Pancreas (tissue), 10 donors: ENCODE data around the gene RNF8. TPM values are rescaled to one million over a fixed set of nuclear protein-coding genes. Genes with fewer than 3 reads are reported as not detected.
"Not testable (repeated sequence)": the region's sequence is repeated elsewhere in the genome, so short reads cannot be mapped to it uniquely, and the experiment has no call there.

ENCODE experiments used
- ATAC-seq, 4 donors: fragments of 200-7000 bp; cut with Tn5 transposase; one replicate each; pipeline versions ENCODE4 v1.8.0 to v1.9.1; 2020; ENCODE audit warnings: mild to moderate bottlenecking in 4 of 4, moderate library complexity in 4 of 4
- DNase-seq, 6 donors: peaks; one replicate each; pipeline ENCODE4 v3.0.0-alpha.2; 2020
- FAIRE-seq: peaks from 2 replicates; lab custom pipeline; 2012; peaks lifted over from hg19 to GRCh38; lab: Jason Lieb, UNC
- H3K27ac ChIP-seq, 4 donors: fragments of 200-600 bp; sonication (generic); 1 replicate in 3 of 4; 2 replicates in 1 of 4; pipeline versions ENCODE4 v1.5.0 to v1.8.0; 2020
- H3K27me3 ChIP-seq, 4 donors: fragments of 200-600 bp; one replicate each; pipeline ENCODE4 v1.8.0; 2021
- H3K36me3 ChIP-seq, 3 donors: fragments of 200-600 bp; sonication (generic) in 1 of 3; one replicate each; pipeline versions ENCODE4 v1.5.0 to v1.8.0; 2020 to 2021
- H3K4me1 ChIP-seq, 3 donors: fragments of 200-600 bp; one replicate each; pipeline ENCODE4 v1.8.0; 2021
- H3K4me3 ChIP-seq, 4 donors: fragments of 200-600 bp; sonication (generic) in 2 of 4; one replicate each; pipeline versions ENCODE4 v1.5.0 to v1.8.0; 2020 to 2021
- H3K9me3 ChIP-seq, 4 donors: fragments of 200-600 bp; one replicate each; pipeline ENCODE4 v1.8.0; 2021
- CTCF ChIP-seq, 4 donors: fragments of 200-600 bp; sonication (generic) in 3 of 4; IDR thresholded peaks; one replicate each; pipeline versions ENCODE4 v1.5.0 to v1.8.0; 2021; ENCODE audit warnings: antibody characterized with exemption in 4 of 4
- WGBS, 2 donors: extraction: QIAGEN DNeasy Blood & Tissue Kit; methylation state at CpG; one replicate each; pipeline ENCODE4 v1.1.7; 2013; 5-methylcytosine and 5-hydroxymethylcytosine counted together
- intact Hi-C, 3 donors: fragments of 100-400 bp; cut with DNase I; formaldehyde crosslinking; loops; one replicate each; pipeline versions ENCODE4 v1.11.1 to v1.14.2; 2022
- polyA plus RNA-seq, 2 donors: library from polyadenylated mRNA; stranded (reverse); fragments of 200-250 nt; gene quantifications; one replicate each; pipeline ENCODE4 v1.2.3, GENCODE V29; 2013
- total RNA-seq, 6 donors: library from RNA; stranded (reverse); fragmentation: NEBNext Ultra II Directional in 4 of 6; extraction: Animal tissue kit (Norgen Biotek cat#: 25700) in 4 of 6; gene quantifications; one replicate each; pipeline versions ENCODE4 v1.2.1 to v1.2.4, GENCODE V29; 2021 to 2023
- donor health status: healthy with polysubstance abuse.
- donor health status: DM: no; HTN: no; CAD: no; lungs with moderate emphysema.
- donor health status: DM: no; HTN: no; CAD: no.
- donor health status: control.
- donor health status: control.
- donor health status: Bipolar disorder and iron deficiency.
- donor health status: DM: yes; HTN: yes; CAD: no.
- donor health status: DM: no; HTN: no; CAD: no.
- donor health status: DM: no; HTN: no; CAD: no.
- donor health status: DM: yes; HTN: yes; CAD: no.

The RNF8 gene
- total and polyA plus RNA-seq, 8 donors, result 3.9 to 8.5 (median 5.9) TPM

GRCh38 chr6:37338745-37339255 is 15.0 kb upstream of the RNF8 start:
- Histone ChIP-seq H3K9me3 (no peaks in the 10 kb centered on the region), H3K36me3 (no peaks in the 10 kb centered on the region), H3K4me3 (no peak overlapping the region), H3K27me3 (no peaks in the 10 kb centered on the region), H3K4me1 (no peaks in the 10 kb centered on the region), H3K27ac (no peak overlapping the region)
- no peak for DNase-seq
- ATAC-seq, result no peak
- intact Hi-C loops, result no loop called here
- no peak for TF ChIP-seq CTCF (IDR thresholded peaks at IDR 0.05)
- WGBS, 2 donors, result 99% methylated on average over 5 of the region's 5 CpGs
- FAIRE-seq, result no peak

- FAIRE-seq (no peak), DNase-seq (no peak), ATAC-seq (no peak)
- no peak for TF ChIP-seq CTCF (IDR thresholded peaks at IDR 0.05)
- Histone ChIP-seq H3K36me3 (no peaks in the 10 kb centered on the region), H3K9me3 (no peaks in the 10 kb centered on the region), H3K27me3 (no peaks in the 10 kb centered on the region), H3K4me1 (no peaks in the 10 kb centered on the region), H3K27ac (no peak overlapping the region), H3K4me3 (no peak overlapping the region)
- intact Hi-C loops, result no loop called here
- WGBS, 2 donors, result 81 to 87% methylated on average over 5 of the region's 5 CpGs
Observed at GRCh38 chr6:37339741-37340638, 13.8 kb upstream of the RNF8 start.

GRCh38 chr6:37340639-37340943 is 13.2 kb upstream of the RNF8 start:
- DNase-seq, result no peak
- FAIRE-seq, result no peak
- no peaks in the 10 kb centered on the region for H3K9me3 ChIP-seq
- no peaks in the 10 kb centered on the region for H3K36me3 ChIP-seq
- intact Hi-C loops, result no loop called here
- no peaks in the 10 kb centered on the region for H3K4me1 ChIP-seq
- no peaks in the 10 kb centered on the region for H3K27me3 ChIP-seq
- TF ChIP-seq CTCF (IDR thresholded peaks at IDR 0.05), result no peak
- ATAC-seq, result no peak
- 71 to 87% methylated on average over 4 of the region's 4 CpGs for WGBS, 2 donors
- no peak overlapping the region for H3K4me3 ChIP-seq
- H3K27ac ChIP-seq, result no peak overlapping the region

GRCh38 chr6:37343248-37343647 is 10.5 kb upstream of the RNF8 start:
- ATAC-seq (no peak), DNase-seq (no peak), FAIRE-seq (no peak)
- intact Hi-C loops, result no loop called here
- Histone ChIP-seq H3K4me3 (no peak overlapping the region), H3K27me3 (no peaks in the 10 kb centered on the region), H3K4me1 (no peaks in the 10 kb centered on the region), H3K9me3 (no peaks in the 10 kb centered on the region), H3K36me3 (no peaks in the 10 kb centered on the region), H3K27ac (no peak overlapping the region)
- no peak for TF ChIP-seq CTCF (IDR thresholded peaks at IDR 0.05)
- 87 to 89% methylated on average over 3 of the region's 3 CpGs for WGBS, 2 donors

- ATAC-seq, result no peak
- H3K27me3 ChIP-seq, result no peaks in the 10 kb centered on the region
- no peak overlapping the region for H3K4me3 ChIP-seq
- H3K36me3 ChIP-seq, result no peaks in the 10 kb centered on the region
- FAIRE-seq, result no peak
- H3K4me1 ChIP-seq, result no peaks in the 10 kb centered on the region
- no peaks in the 10 kb centered on the region for H3K9me3 ChIP-seq
- no peak for DNase-seq
- intact Hi-C loops, result no loop called here
- WGBS, 2 donors, result 79% methylated on average over 3 of the region's 3 CpGs
- no peak for TF ChIP-seq CTCF (IDR thresholded peaks at IDR 0.05)
- no peak overlapping the region for H3K27ac ChIP-seq
Observed at GRCh38 chr6:37344308-37344707, 9.5 kb upstream of the RNF8 start.

- ATAC-seq, H3K4me3 ChIP-seq, DNase-seq, H3K27me3 ChIP-seq, H3K27ac ChIP-seq, H3K9me3 ChIP-seq, intact Hi-C loops, FAIRE-seq, H3K4me1 ChIP-seq, H3K36me3 ChIP-seq: not testable (repeated sequence)
- WGBS, 2 donors, result 66 to 86% methylated on average over 3 of the region's 3 CpGs
Observed at GRCh38 chr6:37345804-37346203, 8.0 kb upstream of the RNF8 start.
